ENCODE measurements around the gene TNRC6C.

The TNRC6C gene, protein sequence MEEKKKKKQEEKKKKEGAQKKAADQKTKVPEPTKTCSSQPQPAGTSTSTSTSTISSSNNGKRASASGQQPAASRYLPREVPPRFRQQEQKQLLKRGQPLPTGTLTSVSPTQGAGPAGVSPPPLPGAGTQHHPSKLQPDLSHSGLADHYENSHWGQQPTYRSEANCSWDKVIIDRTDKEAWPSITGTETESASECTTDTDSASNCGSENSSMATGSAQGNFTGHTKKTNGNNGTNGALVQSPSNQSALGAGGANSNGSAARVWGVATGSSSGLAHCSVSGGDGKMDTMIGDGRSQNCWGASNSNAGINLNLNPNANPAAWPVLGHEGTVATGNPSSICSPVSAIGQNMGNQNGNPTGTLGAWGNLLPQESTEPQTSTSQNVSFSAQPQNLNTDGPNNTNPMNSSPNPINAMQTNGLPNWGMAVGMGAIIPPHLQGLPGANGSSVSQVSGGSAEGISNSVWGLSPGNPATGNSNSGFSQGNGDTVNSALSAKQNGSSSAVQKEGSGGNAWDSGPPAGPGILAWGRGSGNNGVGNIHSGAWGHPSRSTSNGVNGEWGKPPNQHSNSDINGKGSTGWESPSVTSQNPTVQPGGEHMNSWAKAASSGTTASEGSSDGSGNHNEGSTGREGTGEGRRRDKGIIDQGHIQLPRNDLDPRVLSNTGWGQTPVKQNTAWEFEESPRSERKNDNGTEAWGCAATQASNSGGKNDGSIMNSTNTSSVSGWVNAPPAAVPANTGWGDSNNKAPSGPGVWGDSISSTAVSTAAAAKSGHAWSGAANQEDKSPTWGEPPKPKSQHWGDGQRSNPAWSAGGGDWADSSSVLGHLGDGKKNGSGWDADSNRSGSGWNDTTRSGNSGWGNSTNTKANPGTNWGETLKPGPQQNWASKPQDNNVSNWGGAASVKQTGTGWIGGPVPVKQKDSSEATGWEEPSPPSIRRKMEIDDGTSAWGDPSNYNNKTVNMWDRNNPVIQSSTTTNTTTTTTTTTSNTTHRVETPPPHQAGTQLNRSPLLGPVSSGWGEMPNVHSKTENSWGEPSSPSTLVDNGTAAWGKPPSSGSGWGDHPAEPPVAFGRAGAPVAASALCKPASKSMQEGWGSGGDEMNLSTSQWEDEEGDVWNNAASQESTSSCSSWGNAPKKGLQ (N-terminal part only)

DNA sequence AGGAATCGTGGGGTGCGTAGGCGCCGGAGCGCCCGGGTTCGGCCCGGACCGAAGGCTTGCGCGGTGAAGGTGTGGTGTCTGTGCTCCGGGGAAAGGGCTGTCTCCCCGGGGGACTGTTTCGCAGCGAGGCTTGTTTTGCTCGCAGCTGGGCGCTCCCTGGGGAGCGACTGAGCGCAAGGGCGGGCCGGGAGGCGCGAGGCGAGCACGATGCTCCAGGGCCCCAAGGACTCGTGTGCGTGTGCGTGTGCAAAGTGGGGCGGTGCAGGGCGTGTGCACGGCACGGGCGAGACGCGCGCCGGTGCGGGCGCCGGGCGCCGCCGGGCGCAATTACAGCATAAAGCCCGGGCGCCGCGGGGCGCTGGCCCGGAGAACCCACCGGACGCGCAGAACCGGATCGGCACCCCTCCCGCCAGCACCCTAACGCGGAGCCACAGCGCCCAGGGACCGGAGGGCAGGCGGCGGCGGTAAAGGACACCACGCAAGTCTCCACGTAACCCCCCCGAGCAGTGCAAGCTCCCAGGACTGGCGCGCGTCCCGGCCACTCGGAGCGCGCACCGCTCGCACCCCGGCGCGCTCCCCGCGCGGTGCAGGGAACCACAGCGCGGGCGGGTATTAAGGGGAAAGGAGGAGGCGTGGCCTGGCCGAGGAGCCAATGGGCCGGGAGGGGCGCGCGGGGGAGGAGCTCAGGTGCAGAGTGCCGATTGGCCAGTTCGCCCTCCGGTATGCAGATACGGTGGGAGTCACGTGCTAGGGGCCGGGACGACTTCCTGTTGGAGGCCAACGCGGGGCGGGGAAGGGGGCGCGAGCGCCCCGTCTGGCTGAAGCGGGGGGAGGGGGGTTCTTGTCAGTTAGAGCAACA is at the start of gene TNRC6C:
TSS of gene TNRC6C (plus strand) at position 847 of the 859 bp plus-strand sequence. CDS start 45,504 bp downstream, outside the sequence.
- peaks cover 8% of the 10 kb centered on the region; the same call in 1 of the 2 replicates for H4K20me1 ChIP-seq (ENCODE audit: insufficient read depth)
- peak within 1 kb of the TSS; percentile 81 for H3K4me2 ChIP-seq
- peaks cover 39% of the 10 kb centered on the region for H3K79me2 ChIP-seq (ENCODE audit: insufficient read depth, low read depth)
- peaks cover 45% of the 10 kb centered on the region for H3K4me1 ChIP-seq (ENCODE audit: low read depth, poor library complexity, severe bottlenecking)
- peak within 1 kb of the TSS; percentile 80 for H2AFZ ChIP-seq (ENCODE audit: low read depth)
- H3K27me3 ChIP-seq (ENCODE audit: insufficient read depth, low read depth): no peaks in the 10 kb centered on the region; the same call in 1 of the 2 replicates
- H3K9ac ChIP-seq: peak within 1 kb of the TSS; percentile 90
- no peaks in the 10 kb centered on the region for H3K36me3 ChIP-seq (ENCODE audit: insufficient read depth)
- peak within 1 kb of the TSS; percentile 74 for H3K27ac ChIP-seq
- TF ChIP-seq, protein P1, sequence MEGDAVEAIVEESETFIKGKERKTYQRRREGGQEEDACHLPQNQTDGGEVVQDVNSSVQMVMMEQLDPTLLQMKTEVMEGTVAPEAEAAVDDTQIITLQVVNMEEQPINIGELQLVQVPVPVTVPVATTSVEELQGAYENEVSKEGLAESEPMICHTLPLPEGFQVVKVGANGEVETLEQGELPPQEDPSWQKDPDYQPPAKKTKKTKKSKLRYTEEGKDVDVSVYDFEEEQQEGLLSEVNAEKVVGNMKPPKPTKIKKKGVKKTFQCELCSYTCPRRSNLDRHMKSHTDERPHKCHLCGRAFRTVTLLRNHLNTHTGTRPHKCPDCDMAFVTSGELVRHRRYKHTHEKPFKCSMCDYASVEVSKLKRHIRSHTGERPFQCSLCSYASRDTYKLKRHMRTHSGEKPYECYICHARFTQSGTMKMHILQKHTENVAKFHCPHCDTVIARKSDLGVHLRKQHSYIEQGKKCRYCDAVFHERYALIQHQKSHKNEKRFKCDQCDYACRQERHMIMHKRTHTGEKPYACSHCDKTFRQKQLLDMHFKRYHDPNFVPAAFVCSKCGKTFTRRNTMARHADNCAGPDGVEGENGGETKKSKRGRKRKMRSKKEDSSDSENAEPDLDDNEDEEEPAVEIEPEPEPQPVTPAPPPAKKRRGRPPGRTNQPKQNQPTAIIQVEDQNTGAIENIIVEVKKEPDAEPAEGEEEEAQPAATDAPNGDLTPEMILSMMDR (conservative IDR thresholded peaks at IDR 0.05; ENCODE audit: low read depth, low read length): no peak
- H3K4me3 ChIP-seq (IDR thresholded peaks at IDR 0.05; ENCODE audit: insufficient read depth, low read depth, low read length): peak within 1 kb of the TSS; percentile 79

DNA sequence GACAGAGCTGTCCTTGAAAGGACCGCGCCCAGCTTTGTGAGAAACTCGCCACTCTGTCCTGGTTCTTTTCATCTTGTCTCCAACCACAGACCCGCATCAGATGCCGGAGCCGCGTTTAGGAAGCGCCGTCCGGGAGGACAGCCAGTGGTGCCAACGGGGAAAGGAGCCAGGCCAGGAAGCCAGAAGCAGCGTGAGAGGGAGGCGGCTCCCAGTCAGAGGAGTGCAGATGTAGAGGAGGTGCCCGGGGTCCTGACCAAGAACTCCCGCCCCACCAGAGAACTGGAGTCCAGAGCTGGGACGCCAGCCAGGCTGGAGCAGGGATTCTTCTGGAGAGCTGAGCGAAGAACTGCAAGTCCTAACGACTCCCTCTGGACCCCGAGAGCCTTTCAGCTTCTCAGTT is 49.3 kb upstream of the TNRC6C start:
- H3K4me1 ChIP-seq (ENCODE audit: low read depth, poor library complexity, severe bottlenecking): no peaks in the 10 kb centered on the region

DNA sequence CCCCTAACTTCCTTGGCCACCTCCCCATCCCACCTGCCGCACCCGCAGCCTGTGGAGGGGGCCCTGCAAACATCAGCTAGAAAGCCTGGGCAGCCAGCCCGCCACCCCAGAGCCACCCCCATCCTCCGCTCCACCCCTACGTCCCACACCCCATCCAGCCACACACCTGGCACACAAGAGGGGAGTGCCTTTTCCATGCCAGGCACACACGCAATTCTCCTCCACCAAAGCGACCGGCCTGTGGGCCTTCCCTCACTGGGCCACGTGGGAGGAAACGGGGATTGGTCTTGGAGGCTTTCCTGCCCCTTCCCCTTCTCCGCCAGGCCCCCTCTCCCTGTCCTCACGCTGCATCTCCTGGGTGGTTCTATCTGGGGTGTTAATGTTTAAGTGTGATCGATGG is 48.7 kb upstream of the TNRC6C start:
- H3K4me3 ChIP-seq (IDR thresholded peaks at IDR 0.05; ENCODE audit: insufficient read depth, low read depth, low read length): no peak overlapping the region
- H3K4me2 ChIP-seq: no peak overlapping the region
- H3K9ac ChIP-seq: no peak overlapping the region
- no peak overlapping the region for H3K27ac ChIP-seq
- H2AFZ ChIP-seq (ENCODE audit: low read depth): no peak overlapping the region
- TF ChIP-seq, protein P1 (conservative IDR thresholded peaks at IDR 0.05; ENCODE audit: low read depth, low read length): no peak
- H3K27me3 ChIP-seq (ENCODE audit: insufficient read depth, low read depth): no peaks in the 10 kb centered on the region
- no peaks in the 10 kb centered on the region for H3K4me1 ChIP-seq (ENCODE audit: low read depth, poor library complexity, severe bottlenecking)
- H3K36me3 ChIP-seq (ENCODE audit: insufficient read depth): no peaks in the 10 kb centered on the region
- no peaks in the 10 kb centered on the region for H3K79me2 ChIP-seq (ENCODE audit: insufficient read depth, low read depth)
- no peaks in the 10 kb centered on the region for H4K20me1 ChIP-seq (ENCODE audit: insufficient read depth)

More for the DNA sequence above, 49.3 kb upstream of the TNRC6C start:
- H3K36me3 ChIP-seq (ENCODE audit: insufficient read depth): no peaks in the 10 kb centered on the region
- no peaks in the 10 kb centered on the region for H3K79me2 ChIP-seq (ENCODE audit: insufficient read depth, low read depth)
- H3K9ac ChIP-seq: no peak overlapping the region
- H2AFZ ChIP-seq (ENCODE audit: low read depth): no peak overlapping the region
- no peak overlapping the region for H3K4me2 ChIP-seq
- H3K27ac ChIP-seq: no peak overlapping the region
- no peak overlapping the region for H3K4me3 ChIP-seq (IDR thresholded peaks at IDR 0.05; ENCODE audit: insufficient read depth, low read depth, low read length)
- TF ChIP-seq, protein P1 (conservative IDR thresholded peaks at IDR 0.05; ENCODE audit: low read depth, low read length): no peak
- no peaks in the 10 kb centered on the region for H4K20me1 ChIP-seq (ENCODE audit: insufficient read depth)
- no peaks in the 10 kb centered on the region for H3K27me3 ChIP-seq (ENCODE audit: insufficient read depth, low read depth)

Data from KMS-11 (cell line).